ENCODE results near the gene PTAFR.
A peak's percentile ranks its signal among the peaks of the same experiment; 100 is the strongest.

The PTAFR gene

GRCh38 chr1:28178690-28179485, 2.4 kb upstream of the PTAFR start:
- no peak for DNase-seq (ENCODE audit: low spot score)

- DNase-seq (ENCODE audit: low spot score), result no peak
Measured at GRCh38 chr1:28175955-28176485, 470 bp downstream of the PTAFR start.

- no peak for DNase-seq (ENCODE audit: low spot score)
Measured at GRCh38 chr1:28173980-28174297, 2.6 kb downstream of the PTAFR start.

GRCh38 chr1:28173151-28173979, 3.1 kb downstream of the PTAFR start:
- no peak for DNase-seq (ENCODE audit: low spot score)

- no peak for DNase-seq (ENCODE audit: low spot score)
Measured at GRCh38 chr1:28172713-28173150, 3.8 kb downstream of the PTAFR start.

GRCh38 chr1:28171246-28171645, 5.2 kb downstream of the PTAFR start:
- no peak for DNase-seq (ENCODE audit: low spot score)

- DNase-seq (ENCODE audit: low spot score), result no peak
Measured at GRCh38 chr1:28170001-28170596, 6.4 kb downstream of the PTAFR start.

- peak; percentile 8 for DNase-seq (ENCODE audit: low spot score)
Measured at GRCh38 chr1:28163496-28164161, 12.9 kb downstream of the PTAFR start.

- DNase-seq (ENCODE audit: low spot score), result no peak
Measured at GRCh38 chr1:28162151-28162550, 14.3 kb downstream of the PTAFR start.

GRCh38 chr1:28161751-28162150, 14.7 kb downstream of the PTAFR start:
- no peak for DNase-seq (ENCODE audit: low spot score)

- no peak for DNase-seq (ENCODE audit: low spot score)
Measured at GRCh38 chr1:28160782-28161266, 15.7 kb downstream of the PTAFR start.

GRCh38 chr1:28159680-28160079, 16.8 kb downstream of the PTAFR start:
- DNase-seq (ENCODE audit: low spot score), result no peak

GRCh38 chr1:28159243-28159642, 17.2 kb downstream of the PTAFR start:
- DNase-seq (ENCODE audit: low spot score), result no peak

GRCh38 chr1:28157894-28158293, 18.6 kb downstream of the PTAFR start:
- no peak for DNase-seq (ENCODE audit: low spot score)

- DNase-seq (ENCODE audit: low spot score), result no peak
Measured at GRCh38 chr1:28156821-28157220, 19.7 kb downstream of the PTAFR start.

- DNase-seq (ENCODE audit: low spot score), result no peak
Measured at GRCh38 chr1:28155628-28156027, 20.9 kb downstream of the PTAFR start.

GRCh38 chr1:28154078-28154594, 22.4 kb downstream of the PTAFR start:
- no peak for DNase-seq (ENCODE audit: low spot score)

- DNase-seq (ENCODE audit: low spot score), result no peak
Measured at GRCh38 chr1:28150125-28150780, 26.2 kb downstream of the PTAFR start.

- DNase-seq (ENCODE audit: low spot score), result no peak
Measured at GRCh38 chr1:28148880-28149195, 27.7 kb downstream of the PTAFR start.

- no peak for DNase-seq (ENCODE audit: low spot score)
Measured at GRCh38 chr1:28147264-28148094, 29.0 kb downstream of the PTAFR start.

Data from cerebellar cortex (tissue), 1 donor.